HCT116 (cell line): ENCODE measurements around the gene PDE4D. TPM values are rescaled to one million over a fixed set of nuclear protein-coding genes. Genes with fewer than 3 reads are reported as not detected.

ENCODE experiments used
- ATAC-seq: fragments of 200-7000 bp; cut with Tn5 transposase; 2 replicates; pipeline ENCODE4 v1.9.1; 2020; ENCODE audit warnings: mild to moderate bottlenecking, moderate library complexity
- BruUV-seq: library from RNA; stranded (reverse); fragments of 400-500 nt; replicated peaks from 2 replicates; lab custom pipeline; 2021; lab: Mats Ljungman, UMichigan
- CTCF ChIA-PET: fragments of 300-600 bp; sonication (Branson Sonifier 250); formaldehyde crosslinking; loops from one replicate; lab custom pipeline; 2021; ENCODE audit warnings: antibody characterized with exemption; lab: Charles Lee
- POLR2A ChIA-PET: fragments of 300-600, 350-600 bp; sonication (Branson Sonifier 250); formaldehyde crosslinking; loops from one replicate; lab custom pipeline; 2021; ENCODE audit warnings: antibody characterized with exemption; lab: Charles Lee
- RAD21 ChIA-PET, 2 experiments: fragments of 300-600 bp; sonication (Branson Sonifier 250); formaldehyde crosslinking; loops; one replicate each; lab custom pipeline; 2023; ENCODE audit warnings: low total read pairs in 2 of 2; ENCODE audit not compliant: uncharacterized antibody in 2 of 2, unreplicated experiment in 2 of 2, low non-redundant PET in 1 of 2; lab: Charles Lee
- DNase-seq: peaks from one replicate; pipeline ENCODE4 v3.0.0-alpha.2; 2010; ENCODE audit warnings: low read depth, low spot score
- H2AFZ ChIP-seq: fragments of 200-600 bp; shearing (Covaris generic), sonication (generic); 2 replicates; pipeline ENCODE4 v1.6.1; 2017; ENCODE audit warnings: low read depth, mixed run types, mixed read lengths, antibody characterized with exemption, low read length; ENCODE audit not compliant: poor library complexity, severe bottlenecking
- H3K27ac ChIP-seq: 2 replicates; pipeline ENCODE4 v1.5.1; 2012; ENCODE audit warnings: low read depth, low read length
- H3K27me3 ChIP-seq: fragments of 200-600 bp; sonication (generic); 2 replicates; pipeline ENCODE4 v1.6.1; 2016; ENCODE audit warnings: mixed run types, low read length, mixed read lengths; ENCODE audit not compliant: insufficient read depth
- H3K36me3 ChIP-seq, 2 experiments: fragments of 200-500 bp in 1 of 2; fragments of 200-600 bp in 1 of 2; sonication (Bioruptor generic) in 1 of 2; sonication (generic) in 1 of 2; 2 replicates each; pipeline versions ENCODE4 v1.5.1 to v1.6.1; 2014 to 2016; ENCODE audit warnings: low read length in 2 of 2, inconsistent platforms in 1 of 2, mixed read lengths in 1 of 2, mixed run types in 1 of 2; ENCODE audit not compliant: insufficient read depth in 2 of 2, control insufficient read depth in 1 of 2
- H3K4me1 ChIP-seq, 2 experiments: fragments of 200-600 bp in 1 of 2; sonication (generic) in 1 of 2; 2 replicates each; pipeline versions ENCODE4 v1.5.1 to v1.6.1; 2012 to 2017; ENCODE audit warnings: low read length in 2 of 2, inconsistent platforms in 1 of 2, mild to moderate bottlenecking in 1 of 2, mixed read lengths in 1 of 2, mixed run types in 1 of 2, moderate library complexity in 1 of 2; ENCODE audit not compliant: insufficient read depth in 2 of 2, control insufficient read depth in 1 of 2
- H3K4me2 ChIP-seq: fragments of 200-600 bp; sonication (generic); 2 replicates; pipeline ENCODE4 v1.6.1; 2017; ENCODE audit warnings: mixed run types, low read length, mixed read lengths
- H3K4me3 ChIP-seq, 2 experiments: fragments of 200-600 bp in 1 of 2; sonication (generic) in 1 of 2; replicated peaks in 1 of 2; 2 replicates each; pipeline ENCODE4 v1.5.1; 2011 to 2016; ENCODE audit warnings: low read length in 2 of 2, control low read depth in 1 of 2, low read depth in 1 of 2, mild to moderate bottlenecking in 1 of 2, mixed read lengths in 1 of 2, mixed run types in 1 of 2
- H3K79me2 ChIP-seq: fragments of 200-600 bp; sonication (generic); 2 replicates; pipeline ENCODE4 v1.6.1; 2017; ENCODE audit warnings: mild to moderate bottlenecking, mixed run types, low read length, moderate library complexity, mixed read lengths; ENCODE audit not compliant: insufficient read depth
- H3K9ac ChIP-seq: fragments of 200-600 bp; sonication (generic); 2 replicates; pipeline ENCODE4 v1.6.1; 2016; ENCODE audit warnings: low read length, mixed read lengths
- H3K9me2 ChIP-seq: fragments of 200-600 bp; sonication (generic), shearing (Covaris generic); 2 replicates; pipeline ENCODE4 v1.6.1; 2017; ENCODE audit warnings: mixed run types, mild to moderate bottlenecking, moderate library complexity; ENCODE audit not compliant: insufficient read depth
- H3K9me3 ChIP-seq, 2 experiments: fragments of 200-500 bp in 1 of 2; fragments of 200-600 bp in 1 of 2; sonication (Bioruptor generic) in 1 of 2; sonication (generic) in 1 of 2; 2 replicates each; pipeline ENCODE4 v1.6.1; 2014 to 2017; ENCODE audit warnings: low read length in 2 of 2, mixed read lengths in 2 of 2, inconsistent platforms in 1 of 2, low read depth in 1 of 2, mild to moderate bottlenecking in 1 of 2, mixed run types in 1 of 2, moderate library complexity in 1 of 2; ENCODE audit not compliant: control insufficient read depth in 1 of 2, insufficient read depth in 1 of 2
- H4K20me1 ChIP-seq: fragments of 200-600 bp; sonication (generic), shearing (Covaris generic); 2 replicates; pipeline ENCODE4 v1.6.1; 2017; ENCODE audit warnings: mixed run types, mild to moderate bottlenecking, moderate library complexity; ENCODE audit not compliant: insufficient read depth
- CBX3 ChIP-seq: IDR thresholded peaks from 2 replicates; pipeline ENCODE4 v1.6.1; 2012; ENCODE audit warnings: low read depth
- EGR1 ChIP-seq: IDR thresholded peaks from 2 replicates; pipeline ENCODE4 v1.6.1; 2012; ENCODE audit warnings: low read depth
- ELF1 ChIP-seq: IDR thresholded peaks from 2 replicates; pipeline ENCODE4 v1.6.1; 2012; ENCODE audit warnings: low read depth, borderline replicate concordance
- EZH2 ChIP-seq: fragments of 200-600 bp; sonication (generic); IDR thresholded peaks from 2 replicates; pipeline ENCODE4 v1.6.1; 2017; ENCODE audit warnings: antibody characterized with exemption, mixed run types
- EZH2phosphoT487 ChIP-seq: fragments of 200-600 bp; IDR thresholded peaks from 2 replicates; pipeline ENCODE4 v1.6.1; 2018; ENCODE audit warnings: antibody characterized with exemption, borderline replicate concordance
- FOSL1 ChIP-seq: IDR thresholded peaks from 2 replicates; pipeline ENCODE4 v1.6.1; 2012; ENCODE audit warnings: low read depth
- POLR2A ChIP-seq: IDR thresholded peaks from 2 replicates; pipeline ENCODE4 v1.7.0; 2011; ENCODE audit warnings: borderline replicate concordance; ENCODE audit not compliant: insufficient read depth, insufficient read length; ENCODE audit errors: extremely low read depth
- POLR2AphosphoS5 ChIP-seq: IDR thresholded peaks from 2 replicates; pipeline ENCODE4 v1.6.1; 2011; ENCODE audit warnings: mild to moderate bottlenecking, low read depth, low read length, moderate library complexity
- RAD21 ChIP-seq: IDR thresholded peaks from 2 replicates; pipeline ENCODE4 v1.6.1; 2012; ENCODE audit warnings: low read depth, mild to moderate bottlenecking
- SIN3A ChIP-seq: IDR thresholded peaks from 2 replicates; pipeline ENCODE4 v1.6.1; 2012; ENCODE audit warnings: low read depth
- SP1 ChIP-seq: IDR thresholded peaks from 2 replicates; pipeline ENCODE4 v1.6.1; 2012; ENCODE audit warnings: low read depth
- SRF ChIP-seq: IDR thresholded peaks from 2 replicates; pipeline ENCODE4 v1.6.1; 2012; ENCODE audit warnings: low read depth
- TCF7L2 ChIP-seq: IDR thresholded peaks from 2 replicates; pipeline ENCODE4 v1.7.0; 2011; ENCODE audit warnings: borderline replicate concordance, inconsistent platforms; ENCODE audit not compliant: insufficient read depth, insufficient read length; ENCODE audit errors: extremely low read depth
- ZFX ChIP-seq: fragments of 450-650 bp; IDR thresholded peaks from 2 replicates; pipeline ENCODE4 v1.6.1; 2017
- ZNF274 ChIP-seq: fragments of 200-500 bp; sonication (Bioruptor generic); IDR thresholded peaks from 2 replicates; pipeline ENCODE4 v1.6.1; 2014; ENCODE audit warnings: mild to moderate bottlenecking, low read depth, low read length, inconsistent platforms
- intact Hi-C: fragments of 100-400 bp; cut with micrococcal nuclease; formaldehyde crosslinking; loops from 2 replicates; pipeline ENCODE4 v1.10.0; 2022
- total RNA-seq: library from RNA; stranded (reverse); gene quantifications from one replicate; pipeline ENCODE4 v1.2.1, GENCODE V29; 2021; ENCODE audit not compliant: unreplicated experiment
- TF ChIP-seq, protein P1 (sequence below): IDR thresholded peaks from 2 replicates; pipeline ENCODE4 v1.6.1; 2012
- TF ChIP-seq, protein P2 (sequence below): IDR thresholded peaks from 2 replicates; pipeline ENCODE4 v1.6.1; 2012

PDE4D gene
- total RNA-seq, 1 experiment from 2014 or later: 1.1 TPM

DNA sequence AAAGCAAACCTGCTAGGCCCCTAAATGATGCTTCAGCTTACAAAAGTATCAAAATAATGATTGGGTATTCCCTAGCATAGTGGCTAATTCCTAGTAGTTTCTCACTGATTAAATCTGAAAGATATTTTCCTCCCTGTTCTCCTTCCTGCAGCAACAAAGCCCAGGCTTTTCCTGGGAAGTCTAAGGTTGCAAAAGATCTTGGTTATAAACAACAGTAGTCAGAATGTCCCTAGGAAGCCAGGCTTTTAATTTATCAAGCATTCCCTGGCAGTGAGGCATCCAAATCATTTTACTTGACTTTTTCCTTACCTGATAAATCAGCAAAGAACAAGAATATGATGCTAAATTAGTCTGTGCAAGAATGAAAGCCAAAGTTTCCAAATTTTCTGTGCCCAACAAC lies 272.0 kb downstream of the PDE4D start:
- ATAC-seq (no peak), DNase-seq (no peak)
- H3K36me3 ChIP-seq: no peaks in the 10 kb centered on the region
- no peak overlapping the region for H3K9ac ChIP-seq
- H3K79me2 ChIP-seq: no peaks in the 10 kb centered on the region
- H3K9me3 ChIP-seq: no peaks in the 10 kb centered on the region
- CTCF ChIA-PET: no interaction called here
- BruUV-seq: no TSS peak
- H3K27me3 ChIP-seq: no peaks in the 10 kb centered on the region; the same call in 1 of the 2 replicates
- no peaks in the 10 kb centered on the region for H3K4me1 ChIP-seq
- RAD21 ChIA-PET: no interaction called here
- H3K27ac ChIP-seq: no peak overlapping the region
- intact Hi-C loops: no loop called here
- H2AFZ ChIP-seq: no peak overlapping the region
- POLR2A ChIA-PET: no interaction called here
- H3K4me3 ChIP-seq: no peak overlapping the region
- no peak overlapping the region for H3K4me2 ChIP-seq
- no peaks in the 10 kb centered on the region for H4K20me1 ChIP-seq
- TF ChIP-seq EZH2phosphoT487 (no peak), RAD21 (no peak), SIN3A (no peak), EGR1 (no peak), POLR2A (no peak), ZNF274 (no peak), EZH2 (no peak), ZFX (no peak), SRF (no peak), CBX3 (no peak), FOSL1 (no peak), ELF1 (no peak), POLR2AphosphoS5 (no peak), TCF7L2 (no peak), SP1 (no peak)
- TF ChIP-seq, protein P1, sequence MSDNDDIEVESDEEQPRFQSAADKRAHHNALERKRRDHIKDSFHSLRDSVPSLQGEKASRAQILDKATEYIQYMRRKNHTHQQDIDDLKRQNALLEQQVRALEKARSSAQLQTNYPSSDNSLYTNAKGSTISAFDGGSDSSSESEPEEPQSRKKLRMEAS: no peak
- TF ChIP-seq, protein P2, sequence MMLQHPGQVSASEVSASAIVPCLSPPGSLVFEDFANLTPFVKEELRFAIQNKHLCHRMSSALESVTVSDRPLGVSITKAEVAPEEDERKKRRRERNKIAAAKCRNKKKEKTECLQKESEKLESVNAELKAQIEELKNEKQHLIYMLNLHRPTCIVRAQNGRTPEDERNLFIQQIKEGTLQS: no peak
- no peaks in the 10 kb centered on the region for H3K9me2 ChIP-seq
